Mammary epithelial cell (primary cell): ENCODE measurements around the gene ACSL3.

ENCODE experiments used
- CTCF ChIP-seq, 2 donors: IDR thresholded peaks in 1 of 2; conservative IDR thresholded peaks in 1 of 2; 2 replicates each; pipeline ENCODE4 v1.5.1; 2011 to 2012; ENCODE audit warnings: inconsistent platforms in 2 of 2, low read length in 2 of 2, mild to moderate bottlenecking in 2 of 2, control low read depth in 1 of 2, low read depth in 1 of 2; ENCODE audit not compliant: insufficient read depth in 1 of 2; ENCODE audit errors: extremely low read depth in 1 of 2
- EZH2 ChIP-seq: IDR thresholded peaks from 2 replicates; pipeline ENCODE4 v1.6.1; 2012; ENCODE audit warnings: low read length, inconsistent platforms, borderline replicate concordance

- no peak for TF ChIP-seq CTCF (conservative IDR thresholded peaks at IDR 0.05 in 1 of 2, IDR thresholded peaks at IDR 0.05 in 1 of 2; ENCODE audit: extremely low read depth in 1 of 2, insufficient read depth in 1 of 2, low read depth in 1 of 2, low read length in 2 of 2)
- no peak for TF ChIP-seq EZH2
These were observed 34.3 kb downstream of the ACSL3 start for GRCh38 chr2:222895144-222895543.
